HFF-Myc (cell line): ENCODE results near the gene ANKRD16.

ENCODE experiments used
- DNase-seq: peaks from one replicate; pipeline ENCODE4 v3.0.0-alpha.2; 2011; ENCODE audit warnings: low read depth; ENCODE audit errors: extremely low read depth
- H3K4me3 ChIP-seq: replicated peaks from 2 replicates; pipeline ENCODE4 v1.5.1; 2011; ENCODE audit warnings: low read depth, mild to moderate bottlenecking, control low read depth, low read length
- TF ChIP-seq, protein P1 (sequence below): IDR thresholded peaks from 2 replicates; pipeline ENCODE4 v1.5.1; 2012; ENCODE audit warnings: mild to moderate bottlenecking, low read depth, low read length, control low read depth; ENCODE audit errors: missing control alignments

Gene ANKRD16

GRCh38 chr10:5905854-5906507 lies 16.3 kb upstream of the ANKRD16 start:
- TF ChIP-seq, protein P1, sequence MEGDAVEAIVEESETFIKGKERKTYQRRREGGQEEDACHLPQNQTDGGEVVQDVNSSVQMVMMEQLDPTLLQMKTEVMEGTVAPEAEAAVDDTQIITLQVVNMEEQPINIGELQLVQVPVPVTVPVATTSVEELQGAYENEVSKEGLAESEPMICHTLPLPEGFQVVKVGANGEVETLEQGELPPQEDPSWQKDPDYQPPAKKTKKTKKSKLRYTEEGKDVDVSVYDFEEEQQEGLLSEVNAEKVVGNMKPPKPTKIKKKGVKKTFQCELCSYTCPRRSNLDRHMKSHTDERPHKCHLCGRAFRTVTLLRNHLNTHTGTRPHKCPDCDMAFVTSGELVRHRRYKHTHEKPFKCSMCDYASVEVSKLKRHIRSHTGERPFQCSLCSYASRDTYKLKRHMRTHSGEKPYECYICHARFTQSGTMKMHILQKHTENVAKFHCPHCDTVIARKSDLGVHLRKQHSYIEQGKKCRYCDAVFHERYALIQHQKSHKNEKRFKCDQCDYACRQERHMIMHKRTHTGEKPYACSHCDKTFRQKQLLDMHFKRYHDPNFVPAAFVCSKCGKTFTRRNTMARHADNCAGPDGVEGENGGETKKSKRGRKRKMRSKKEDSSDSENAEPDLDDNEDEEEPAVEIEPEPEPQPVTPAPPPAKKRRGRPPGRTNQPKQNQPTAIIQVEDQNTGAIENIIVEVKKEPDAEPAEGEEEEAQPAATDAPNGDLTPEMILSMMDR: no peak
- no peak overlapping the region for H3K4me3 ChIP-seq
- DNase-seq: no peak

GRCh38 chr10:5904227-5904626 lies 14.5 kb upstream of the ANKRD16 start:
- TF ChIP-seq, protein P1: no peak
- DNase-seq: no peak
- H3K4me3 ChIP-seq: no peak overlapping the region

DNA sequence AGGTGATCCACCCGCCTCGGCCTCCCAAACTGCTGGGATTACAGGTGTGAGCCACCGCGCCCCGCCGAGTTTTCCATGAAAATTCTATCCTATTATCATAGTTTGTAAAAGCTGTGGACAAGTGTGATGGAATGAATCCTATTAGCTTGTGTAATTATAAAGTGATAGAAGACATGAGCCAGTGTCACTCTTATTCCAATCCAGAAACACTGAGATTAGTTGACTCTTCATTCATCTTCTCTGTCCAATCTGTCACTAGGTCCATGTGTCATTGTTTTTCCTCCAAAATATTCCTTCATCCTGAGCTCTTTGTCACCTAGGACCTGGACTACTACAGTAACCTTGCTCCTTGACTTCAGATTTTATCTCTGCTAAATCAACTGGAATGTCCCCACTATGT lies 13.9 kb upstream of the ANKRD16 start:
- TF ChIP-seq, protein P1: no peak
- H3K4me3 ChIP-seq: no peak overlapping the region
- no peak for DNase-seq

DNA sequence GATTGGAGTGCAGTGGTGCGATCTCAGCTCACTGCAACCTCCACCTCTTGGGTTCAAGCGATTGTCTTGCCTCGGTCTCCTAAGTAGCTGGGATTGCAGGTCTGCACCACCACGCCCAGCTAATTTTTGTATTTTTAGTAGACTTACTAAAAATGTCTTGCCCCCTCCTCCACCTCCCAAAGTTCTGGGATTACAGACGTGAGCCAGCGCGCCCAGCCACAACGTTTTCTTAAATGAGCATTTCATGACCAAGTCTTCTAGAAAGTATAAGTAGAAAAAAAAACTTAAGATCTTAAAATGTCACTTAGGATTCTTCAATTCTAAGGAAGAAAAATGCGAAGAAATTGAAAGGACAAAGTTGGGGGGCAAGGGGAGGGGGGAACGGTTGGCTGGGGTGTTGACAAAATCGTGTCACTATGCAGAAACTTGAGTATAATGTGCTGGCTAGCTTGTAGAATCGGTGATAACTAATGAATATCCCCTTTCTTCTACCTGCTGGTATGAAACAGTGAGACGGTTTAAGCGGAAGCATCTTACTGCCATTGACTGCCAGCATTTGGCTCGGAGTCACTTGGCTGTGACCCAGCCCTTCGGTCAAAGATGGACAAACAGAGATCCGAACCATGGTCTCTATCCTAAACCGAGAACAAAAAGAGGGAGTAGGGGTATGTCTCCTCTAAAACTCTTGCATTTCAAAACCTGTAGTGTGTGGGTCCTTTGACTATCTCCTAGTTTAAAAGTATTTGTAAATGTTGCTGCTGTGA lies 13.0 kb upstream of the ANKRD16 start:
- DNase-seq: no peak
- TF ChIP-seq, protein P1: no peak

GRCh38 chr10:5900247-5900646 lies 10.6 kb upstream of the ANKRD16 start:
- DNase-seq: no peak
- H3K4me3 ChIP-seq: no peak overlapping the region
- TF ChIP-seq, protein P1: no peak

More for the DNA sequence above, 13.0 kb upstream of the ANKRD16 start:
- H3K4me3 ChIP-seq: no peak overlapping the region

DNA sequence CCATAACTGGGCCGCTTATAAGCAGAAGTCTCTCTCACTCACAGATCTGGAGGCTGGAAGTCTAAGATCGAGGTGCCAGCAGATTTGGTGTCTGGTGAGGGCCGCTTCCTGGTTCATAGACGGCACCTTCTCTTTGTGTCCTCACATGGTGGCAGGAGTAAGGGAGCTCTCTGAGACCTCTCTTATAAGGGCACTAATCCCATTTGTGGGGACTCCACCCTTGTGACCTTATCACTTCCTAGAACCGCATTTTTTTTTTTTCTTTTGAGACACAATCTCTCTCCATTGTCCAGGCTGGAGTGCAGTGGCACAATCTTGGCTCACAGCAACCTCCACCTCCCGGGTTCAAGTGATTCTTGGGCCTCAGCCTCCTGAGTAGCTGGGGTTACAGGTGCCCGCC lies 8.5 kb upstream of the ANKRD16 start:
- TF ChIP-seq, protein P1: no peak
- DNase-seq: no peak
- no peak overlapping the region for H3K4me3 ChIP-seq

DNA sequence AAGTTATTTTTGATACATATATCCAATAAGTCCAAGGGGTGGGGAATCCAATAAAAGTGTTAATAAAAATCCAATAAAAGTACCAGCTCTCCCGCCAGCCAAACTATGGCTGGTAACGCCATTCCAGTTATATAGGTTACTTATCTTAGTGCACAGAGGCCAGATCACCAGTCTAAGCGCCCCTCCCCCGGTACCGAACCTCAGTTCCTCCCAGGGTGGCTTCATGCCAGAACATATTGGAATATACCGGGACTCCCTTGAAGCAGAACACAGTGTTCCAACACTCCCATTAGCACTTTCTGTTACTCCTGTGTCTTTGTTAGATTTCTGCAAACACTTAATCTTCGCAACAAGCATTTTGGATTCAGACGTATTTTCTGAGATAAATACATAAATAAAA lies 7.8 kb upstream of the ANKRD16 start:
- no peak overlapping the region for H3K4me3 ChIP-seq
- no peak for DNase-seq
- TF ChIP-seq, protein P1: no peak
